AG09309 (cell line): Measurements from ENCODE around the gene TMSB4X.

ENCODE experiments used
- DNase-seq: peaks from one replicate; pipeline ENCODE4 v3.0.0-alpha.2; 2010; ENCODE audit warnings: low read depth
- H3K4me3 ChIP-seq: 2 replicates; pipeline ENCODE4 v1.5.1; 2011; ENCODE audit warnings: mild to moderate bottlenecking, low read depth, low read length, moderate library complexity; ENCODE audit not compliant: control insufficient read depth
- TF ChIP-seq, protein P1 (sequence below): IDR thresholded peaks from 2 replicates; pipeline ENCODE4 v1.5.1; 2011; ENCODE audit warnings: mild to moderate bottlenecking, low read depth, low read length, inconsistent platforms; ENCODE audit not compliant: insufficient read depth, control insufficient read depth; ENCODE audit errors: missing control alignments

TMSB4X gene

DNA sequence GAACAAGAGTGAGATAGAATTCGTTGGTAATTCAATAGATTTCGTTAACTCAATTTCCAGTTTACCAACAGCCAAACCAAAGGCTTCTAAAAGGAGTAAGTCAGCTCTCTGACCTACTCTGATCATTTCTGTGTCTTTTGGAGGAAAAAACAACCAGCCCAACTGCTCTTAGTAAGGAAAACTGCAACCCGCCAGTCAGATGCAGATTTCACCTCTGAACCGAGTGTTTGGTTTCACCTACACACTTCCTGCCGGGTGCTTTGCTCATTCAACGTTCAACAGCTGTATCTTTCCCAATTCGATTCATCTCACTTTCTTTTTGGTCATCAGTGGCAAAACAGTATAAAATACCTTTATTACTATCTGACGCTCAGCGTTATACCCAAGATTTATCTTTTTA is 24.5 kb downstream of the TMSB4X start:
- TF ChIP-seq, protein P1, sequence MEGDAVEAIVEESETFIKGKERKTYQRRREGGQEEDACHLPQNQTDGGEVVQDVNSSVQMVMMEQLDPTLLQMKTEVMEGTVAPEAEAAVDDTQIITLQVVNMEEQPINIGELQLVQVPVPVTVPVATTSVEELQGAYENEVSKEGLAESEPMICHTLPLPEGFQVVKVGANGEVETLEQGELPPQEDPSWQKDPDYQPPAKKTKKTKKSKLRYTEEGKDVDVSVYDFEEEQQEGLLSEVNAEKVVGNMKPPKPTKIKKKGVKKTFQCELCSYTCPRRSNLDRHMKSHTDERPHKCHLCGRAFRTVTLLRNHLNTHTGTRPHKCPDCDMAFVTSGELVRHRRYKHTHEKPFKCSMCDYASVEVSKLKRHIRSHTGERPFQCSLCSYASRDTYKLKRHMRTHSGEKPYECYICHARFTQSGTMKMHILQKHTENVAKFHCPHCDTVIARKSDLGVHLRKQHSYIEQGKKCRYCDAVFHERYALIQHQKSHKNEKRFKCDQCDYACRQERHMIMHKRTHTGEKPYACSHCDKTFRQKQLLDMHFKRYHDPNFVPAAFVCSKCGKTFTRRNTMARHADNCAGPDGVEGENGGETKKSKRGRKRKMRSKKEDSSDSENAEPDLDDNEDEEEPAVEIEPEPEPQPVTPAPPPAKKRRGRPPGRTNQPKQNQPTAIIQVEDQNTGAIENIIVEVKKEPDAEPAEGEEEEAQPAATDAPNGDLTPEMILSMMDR: no peak
- DNase-seq: no peak
- no peak overlapping the region for H3K4me3 ChIP-seq

DNA sequence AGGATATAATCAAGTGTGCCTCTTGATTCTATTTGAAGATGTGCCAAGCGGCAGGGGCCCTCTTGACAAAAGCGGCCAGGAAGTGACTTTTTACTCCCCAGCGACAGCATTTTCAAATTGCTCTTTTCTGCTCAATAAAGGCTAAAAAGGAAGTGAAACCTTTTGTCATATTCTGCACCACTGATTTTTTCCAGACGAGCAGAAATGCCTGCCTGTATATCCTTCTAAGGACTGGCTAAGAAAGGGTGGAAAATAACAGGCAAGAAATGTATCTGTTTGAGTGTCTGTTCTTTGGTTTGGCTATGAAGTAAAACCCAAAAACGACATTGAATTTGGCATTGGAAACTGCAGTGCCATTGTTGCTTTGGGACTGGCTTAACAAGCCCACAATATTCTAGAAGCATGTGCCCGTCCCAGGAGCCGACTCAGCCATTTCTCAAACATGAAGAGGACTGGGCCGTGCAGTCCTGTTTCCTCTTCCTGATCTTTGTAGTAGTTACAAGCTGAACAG is 25.4 kb downstream of the TMSB4X start:
- no peak overlapping the region for H3K4me3 ChIP-seq
- DNase-seq: no peak
- TF ChIP-seq, protein P1: no peak

DNA sequence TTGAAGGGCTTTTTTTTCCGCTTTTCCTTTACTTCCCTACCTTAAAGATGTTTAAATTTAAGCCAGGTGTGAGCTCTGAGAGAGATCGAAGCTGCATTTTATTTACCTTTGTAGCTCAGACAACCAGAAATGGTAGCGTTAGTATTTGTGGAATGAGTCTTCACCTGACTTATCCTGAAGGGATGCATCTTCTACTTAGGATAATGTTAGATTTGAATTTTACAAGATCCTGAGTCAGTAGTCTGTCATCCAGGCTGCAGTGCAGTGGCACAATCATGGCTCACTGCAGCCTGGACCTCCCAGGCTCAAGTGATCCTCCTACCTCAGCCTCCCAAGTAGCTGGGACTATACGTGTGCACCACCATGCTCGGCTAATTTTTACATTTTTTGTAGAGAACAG is 26.2 kb downstream of the TMSB4X start:
- no peak overlapping the region for H3K4me3 ChIP-seq
- TF ChIP-seq, protein P1: no peak
- DNase-seq: no peak

- no peak overlapping the region for H3K4me3 ChIP-seq
- DNase-seq: no peak
- TF ChIP-seq, protein P1: no peak
These were observed 27.2 kb downstream of the TMSB4X start for GRCh38 chrX:13001961-13002671.

DNA sequence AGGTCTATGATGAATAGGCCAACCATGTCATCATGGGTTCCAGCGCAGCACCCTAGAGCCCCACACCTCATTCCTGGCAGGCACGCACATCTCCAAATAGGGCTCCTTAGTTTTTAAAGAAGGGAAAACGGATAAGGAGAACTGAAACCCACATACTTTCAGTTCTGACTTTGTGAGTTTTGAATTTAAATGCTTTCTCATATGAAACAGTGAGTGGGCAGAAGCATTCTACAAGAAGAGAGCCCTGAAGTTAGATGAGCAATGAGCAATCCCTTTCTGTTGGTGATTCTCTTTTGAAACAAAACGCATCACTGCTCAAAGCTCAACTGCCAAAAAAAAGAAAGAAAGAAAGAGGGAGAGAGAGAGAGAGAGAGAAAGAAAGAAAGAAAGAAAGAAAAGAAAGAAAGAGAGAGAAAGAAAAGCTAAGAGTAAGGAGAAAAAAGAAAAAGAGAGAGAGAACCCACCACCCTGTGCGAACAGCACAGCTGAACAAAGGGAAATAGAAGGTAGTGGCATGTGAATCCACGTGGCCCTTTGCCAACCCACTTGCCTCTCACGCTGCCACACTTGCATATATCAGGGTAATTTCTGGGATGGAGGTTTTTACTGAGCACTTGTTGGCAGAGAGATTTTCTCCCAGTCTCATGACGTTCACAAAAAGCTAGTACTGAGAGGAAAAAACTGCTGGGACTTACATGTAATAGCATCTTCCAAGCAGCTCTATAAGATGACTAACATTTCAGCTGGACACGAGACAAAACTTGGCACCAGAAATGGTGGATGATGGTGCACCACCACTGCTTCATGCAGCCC is 31.0 kb downstream of the TMSB4X start:
- DNase-seq: no peak
- no peak overlapping the region for H3K4me3 ChIP-seq
- TF ChIP-seq, protein P1: no peak

- no peak overlapping the region for H3K4me3 ChIP-seq
- DNase-seq: no peak
- TF ChIP-seq, protein P1: no peak
These were observed 32.7 kb downstream of the TMSB4X start for GRCh38 chrX:13007519-13008188.
